ENCODE measurements around the gene KRT72.

KRT72 gene

GRCh38 chr12:52600941-52601481 is at the start of gene KRT72:
KRT72 (minus strand) TSS chr12:52601463; CDS start chr12:52601452, 11 bp downstream.
- Mint-ChIP-seq H3K27me3 (peaks cover 24% of the 10 kb centered on the region), H3K9me3 (no peaks in the 10 kb centered on the region), H3K4me3 (no peak within 1 kb of the TSS), H3K36me3 (no peaks in the 10 kb centered on the region), H3K27ac (no peak within 1 kb of the TSS), H3K4me1 (no peaks in the 10 kb centered on the region)
- ATAC-seq = no peak

GRCh38 chr12:52650520-52651081 is 49.3 kb upstream of the KRT72 start:
- H3K4me1 Mint-ChIP-seq = no peaks in the 10 kb centered on the region
- peaks cover 22% of the 10 kb centered on the region for H3K27me3 Mint-ChIP-seq
- H3K27ac Mint-ChIP-seq = no peak overlapping the region
- ATAC-seq = no peak
- no peak overlapping the region for H3K4me3 Mint-ChIP-seq
- no peaks in the 10 kb centered on the region for H3K9me3 Mint-ChIP-seq
- H3K36me3 Mint-ChIP-seq = no peaks in the 10 kb centered on the region

GRCh38 chr12:52649066-52649465 is 47.8 kb upstream of the KRT72 start:
- H3K27me3 Mint-ChIP-seq = peaks cover 20% of the 10 kb centered on the region
- H3K9me3 Mint-ChIP-seq = no peaks in the 10 kb centered on the region
- H3K27ac Mint-ChIP-seq = no peak overlapping the region
- no peaks in the 10 kb centered on the region for H3K4me1 Mint-ChIP-seq
- no peak overlapping the region for H3K4me3 Mint-ChIP-seq
- no peak for ATAC-seq
- no peaks in the 10 kb centered on the region for H3K36me3 Mint-ChIP-seq

- Mint-ChIP-seq H3K27ac (no peak overlapping the region), H3K9me3 (no peaks in the 10 kb centered on the region), H3K27me3 (peaks cover 27% of the 10 kb centered on the region), H3K4me3 (no peak overlapping the region), H3K4me1 (no peaks in the 10 kb centered on the region), H3K36me3 (no peaks in the 10 kb centered on the region)
- no peak for ATAC-seq
Observed at GRCh38 chr12:52648012-52648550, 46.8 kb upstream of the KRT72 start.

- H3K36me3 Mint-ChIP-seq = no peaks in the 10 kb centered on the region
- H3K27me3 Mint-ChIP-seq = peaks cover 29% of the 10 kb centered on the region
- H3K4me3 Mint-ChIP-seq = no peak overlapping the region
- H3K27ac Mint-ChIP-seq = no peak overlapping the region
- no peaks in the 10 kb centered on the region for H3K9me3 Mint-ChIP-seq
- H3K4me1 Mint-ChIP-seq = no peaks in the 10 kb centered on the region
- no peak for ATAC-seq
Observed at GRCh38 chr12:52647601-52648000, 46.3 kb upstream of the KRT72 start.

GRCh38 chr12:52646613-52647012 is 45.4 kb upstream of the KRT72 start:
- Mint-ChIP-seq H3K27me3 (peaks cover 36% of the 10 kb centered on the region), H3K27ac (no peak overlapping the region), H3K4me1 (no peaks in the 10 kb centered on the region), H3K36me3 (no peaks in the 10 kb centered on the region), H3K4me3 (no peak overlapping the region), H3K9me3 (no peaks in the 10 kb centered on the region)
- no peak for ATAC-seq

GRCh38 chr12:52645982-52646381 is 44.7 kb upstream of the KRT72 start:
- no peaks in the 10 kb centered on the region for H3K9me3 Mint-ChIP-seq
- ATAC-seq = no peak
- no peaks in the 10 kb centered on the region for H3K36me3 Mint-ChIP-seq
- no peaks in the 10 kb centered on the region for H3K4me1 Mint-ChIP-seq
- peaks cover 38% of the 10 kb centered on the region for H3K27me3 Mint-ChIP-seq
- no peak overlapping the region for H3K4me3 Mint-ChIP-seq
- H3K27ac Mint-ChIP-seq = no peak overlapping the region

GRCh38 chr12:52645120-52645761 is 44.0 kb upstream of the KRT72 start:
- H3K9me3 Mint-ChIP-seq = no peaks in the 10 kb centered on the region
- no peak for ATAC-seq
- H3K27me3 Mint-ChIP-seq = peaks cover 38% of the 10 kb centered on the region
- no peaks in the 10 kb centered on the region for H3K4me1 Mint-ChIP-seq
- H3K36me3 Mint-ChIP-seq = no peaks in the 10 kb centered on the region
- H3K27ac Mint-ChIP-seq = no peak overlapping the region
- H3K4me3 Mint-ChIP-seq = no peak overlapping the region

- Mint-ChIP-seq H3K4me3 (no peak overlapping the region), H3K4me1 (no peaks in the 10 kb centered on the region), H3K27me3 (peaks cover 38% of the 10 kb centered on the region), H3K36me3 (no peaks in the 10 kb centered on the region), H3K9me3 (no peaks in the 10 kb centered on the region), H3K27ac (no peak overlapping the region)
- no peak for ATAC-seq
Observed at GRCh38 chr12:52644078-52644415, 42.8 kb upstream of the KRT72 start.

- Mint-ChIP-seq H3K36me3 (no peaks in the 10 kb centered on the region), H3K9me3 (no peaks in the 10 kb centered on the region), H3K27ac (no peak overlapping the region), H3K4me1 (no peaks in the 10 kb centered on the region), H3K4me3 (no peak overlapping the region), H3K27me3 (peaks cover 38% of the 10 kb centered on the region)
- ATAC-seq = no peak
Observed at GRCh38 chr12:52643233-52644077, 42.2 kb upstream of the KRT72 start.

GRCh38 chr12:52641468-52641867 is 40.2 kb upstream of the KRT72 start:
- ATAC-seq = no peak
- H3K4me3 Mint-ChIP-seq = no peak overlapping the region
- no peaks in the 10 kb centered on the region for H3K4me1 Mint-ChIP-seq
- no peak overlapping the region for H3K27ac Mint-ChIP-seq
- peaks cover 28% of the 10 kb centered on the region for H3K27me3 Mint-ChIP-seq
- no peaks in the 10 kb centered on the region for H3K36me3 Mint-ChIP-seq
- H3K9me3 Mint-ChIP-seq = no peaks in the 10 kb centered on the region

GRCh38 chr12:52637299-52637698 is 36.0 kb upstream of the KRT72 start:
- no peak for ATAC-seq
- Mint-ChIP-seq H3K4me1 (no peaks in the 10 kb centered on the region), H3K27me3 (peaks cover 14% of the 10 kb centered on the region), H3K9me3 (no peaks in the 10 kb centered on the region), H3K27ac (no peak overlapping the region), H3K4me3 (no peak overlapping the region), H3K36me3 (no peaks in the 10 kb centered on the region)

GRCh38 chr12:52636592-52637258 is 35.5 kb upstream of the KRT72 start:
- no peaks in the 10 kb centered on the region for H3K9me3 Mint-ChIP-seq
- no peaks in the 10 kb centered on the region for H3K36me3 Mint-ChIP-seq
- ATAC-seq = no peak
- no peaks in the 10 kb centered on the region for H3K4me1 Mint-ChIP-seq
- peaks cover 8% of the 10 kb centered on the region for H3K27me3 Mint-ChIP-seq
- no peak overlapping the region for H3K4me3 Mint-ChIP-seq
- H3K27ac Mint-ChIP-seq = no peak overlapping the region

- ATAC-seq = no peak
- H3K4me3 Mint-ChIP-seq = no peak overlapping the region
- peaks cover 6% of the 10 kb centered on the region for H3K27me3 Mint-ChIP-seq
- no peaks in the 10 kb centered on the region for H3K4me1 Mint-ChIP-seq
- no peak overlapping the region for H3K27ac Mint-ChIP-seq
- no peaks in the 10 kb centered on the region for H3K9me3 Mint-ChIP-seq
- no peaks in the 10 kb centered on the region for H3K36me3 Mint-ChIP-seq
Observed at GRCh38 chr12:52636189-52636588, 34.9 kb upstream of the KRT72 start.
